IMR-90 (cell line): ENCODE measurements around the gene RABEP2. TPM values are rescaled to one million over a fixed set of nuclear protein-coding genes. Genes with fewer than 3 reads are reported as not detected.

Experiments used
- ATAC-seq: fragments of 200-7000 bp; cut with Tn5 transposase; 2 replicates; pipeline ENCODE4 v1.9.1; 2020; ENCODE audit warnings: low read depth, mild to moderate bottlenecking, moderate library complexity
- BruUV-seq: library from RNA; stranded (reverse); fragments of 400-500 nt; replicated peaks from 2 replicates; lab custom pipeline; 2021; lab: Mats Ljungman, UMichigan
- CTCF ChIA-PET: fragments of 300-600 bp; formaldehyde crosslinking; extraction: SDS; loops from one replicate; lab custom pipeline; 2021; ENCODE audit warnings: antibody characterized with exemption; lab: Yijun Ruan, JAX
- POLR2A ChIA-PET: fragments of 300-600 bp; sonication (Branson Sonifier 250); formaldehyde crosslinking; loops from one replicate; lab custom pipeline; 2022; ENCODE audit warnings: antibody characterized with exemption; ENCODE audit not compliant: unreplicated experiment; lab: Charles Lee
- DNase-seq: peaks from one replicate; pipeline ENCODE4 v3.0.0; 2013
- H2AFZ ChIP-seq: replicated peaks from 2 replicates; pipeline ENCODE3; 2013; ENCODE audit warnings: low read length, mild to moderate bottlenecking; ENCODE audit not compliant: poor library complexity
- H2AK5ac ChIP-seq: 2 replicates; pipeline ENCODE4 v1.6.1; 2013; ENCODE audit warnings: low read depth, low read length, inconsistent platforms
- H2AK9ac ChIP-seq: replicated peaks from 2 replicates; pipeline ENCODE3; 2013; ENCODE audit warnings: mild to moderate bottlenecking, low read depth, low read length, moderate library complexity; ENCODE audit not compliant: poor library complexity
- H2BK120ac ChIP-seq: 2 replicates; pipeline ENCODE4 v1.6.1; 2013; ENCODE audit warnings: low read depth, low read length, inconsistent platforms
- H2BK15ac ChIP-seq: 3 replicates; pipeline ENCODE4 v1.6.1; 2013; ENCODE audit warnings: low read depth, low read length, inconsistent platforms
- H2BK20ac ChIP-seq: 2 replicates; pipeline ENCODE4 v1.6.1; 2013; ENCODE audit warnings: low read depth, mild to moderate bottlenecking, inconsistent platforms, low read length, moderate library complexity
- H2BK5ac ChIP-seq: 2 replicates; pipeline ENCODE4 v1.6.1; 2013; ENCODE audit warnings: mild to moderate bottlenecking, low read depth, low read length, inconsistent platforms; ENCODE audit not compliant: poor library complexity, severe bottlenecking
- H3K14ac ChIP-seq: replicated peaks from 2 replicates; pipeline ENCODE4 v1.6.1; 2013; ENCODE audit warnings: low read depth, low read length, inconsistent platforms
- H3K18ac ChIP-seq: 2 replicates; pipeline ENCODE4 v1.6.1; 2013; ENCODE audit warnings: low read depth, low read length, control low read depth
- H3K23ac ChIP-seq: 2 replicates; pipeline ENCODE4 v1.6.1; 2013; ENCODE audit warnings: low read depth, low read length, inconsistent platforms
- H3K27ac ChIP-seq: 2 replicates; pipeline ENCODE4 v1.5.1; 2013; ENCODE audit warnings: mild to moderate bottlenecking, control low read depth, low read length; ENCODE audit not compliant: insufficient read depth
- H3K27me3 ChIP-seq: 2 replicates; pipeline ENCODE4 v1.6.1; 2013; ENCODE audit warnings: low read length; ENCODE audit not compliant: control insufficient read depth, insufficient read depth
- H3K36me3 ChIP-seq: 2 replicates; pipeline ENCODE4 v1.6.1; 2013; ENCODE audit warnings: low read length, mixed read lengths; ENCODE audit not compliant: control insufficient read depth, insufficient read depth
- H3K4ac ChIP-seq: 2 replicates; pipeline ENCODE4 v1.6.1; 2013; ENCODE audit warnings: low read depth, low read length, inconsistent platforms
- H3K4me1 ChIP-seq: 2 replicates; pipeline ENCODE4 v1.6.1; 2013; ENCODE audit warnings: low read length, mixed read lengths; ENCODE audit not compliant: control insufficient read depth, insufficient read depth
- H3K4me2 ChIP-seq: 2 replicates; pipeline ENCODE4 v1.6.1; 2013; ENCODE audit warnings: low read depth, mild to moderate bottlenecking, control low read depth, low read length, moderate library complexity
- H3K4me3 ChIP-seq: 2 replicates; pipeline ENCODE4 v1.5.1; 2013; ENCODE audit warnings: low read depth, mild to moderate bottlenecking, control low read depth, low read length, moderate library complexity; ENCODE audit not compliant: insufficient read depth
- H3K56ac ChIP-seq: 2 replicates; pipeline ENCODE4 v1.6.1; 2013; ENCODE audit warnings: low read length, inconsistent platforms; ENCODE audit not compliant: insufficient read depth; ENCODE audit errors: extremely low read depth
- H3K79me1 ChIP-seq, 2 experiments: 2 replicates each; pipeline ENCODE4 v1.6.1; 2013; ENCODE audit warnings: low read length in 2 of 2, inconsistent platforms in 1 of 2, low read depth in 1 of 2
- H3K9ac ChIP-seq: 2 replicates; pipeline ENCODE4 v1.6.1; 2013; ENCODE audit warnings: low read depth, low read length, control low read depth
- H3K9me1 ChIP-seq: 2 replicates; pipeline ENCODE4 v1.6.1; 2013; ENCODE audit warnings: low read length, inconsistent platforms; ENCODE audit not compliant: insufficient read depth
- H3K9me3 ChIP-seq: 2 replicates; pipeline ENCODE4 v1.6.1; 2013; ENCODE audit warnings: low read length; ENCODE audit not compliant: control insufficient read depth, insufficient read depth
- H4K20me1 ChIP-seq: 2 replicates; pipeline ENCODE4 v1.6.1; 2013; ENCODE audit warnings: low read length, inconsistent platforms; ENCODE audit not compliant: insufficient read depth
- H4K5ac ChIP-seq: 2 replicates; pipeline ENCODE4 v1.6.1; 2013; ENCODE audit warnings: mild to moderate bottlenecking, low read depth, low read length, control low read depth
- H4K8ac ChIP-seq, 2 experiments: 2 replicates each; pipeline ENCODE4 v1.6.1; 2013; ENCODE audit warnings: low read depth in 2 of 2, low read length in 2 of 2, control low read depth in 1 of 2, inconsistent platforms in 1 of 2
- H4K91ac ChIP-seq: 2 replicates; pipeline ENCODE4 v1.6.1; 2013; ENCODE audit warnings: low read depth, low read length, inconsistent platforms; ENCODE audit not compliant: insufficient read depth
- BHLHE40 ChIP-seq: fragments of 150-350 bp; IDR thresholded peaks from 2 replicates; pipeline ENCODE4 v1.6.1; 2016; ENCODE audit warnings: mild to moderate bottlenecking, low read depth, low read length
- CEBPB ChIP-seq: IDR thresholded peaks from 2 replicates; pipeline ENCODE4 v1.6.1; 2012; ENCODE audit warnings: low read depth, low read length, improper control_type of control experiment
- RCOR1 ChIP-seq: IDR thresholded peaks from 2 replicates; pipeline ENCODE4 v1.6.1; 2012; ENCODE audit warnings: mild to moderate bottlenecking, low read length, improper control_type of control experiment; ENCODE audit not compliant: insufficient replicate concordance
- WGBS, 2 experiments: methylation state at CpG; one replicate each; pipeline versions ENCODE4 v1.1.5 to v1.1.7; 2013; ENCODE audit warnings: missing lambda C conversion rate in 2 of 2; ENCODE audit not compliant: insufficient read length in 1 of 2; ENCODE audit errors: extremely low coverage in 2 of 2; 5-methylcytosine and 5-hydroxymethylcytosine counted together
- dilution Hi-C: fragments of 300-500 bp; cut with HindIII; formaldehyde crosslinking; loops from one replicate; pipeline ENCODE4 v1.14.3; 2018; ENCODE audit warnings: low sequenced_read_pairs; ENCODE audit not compliant: unreplicated experiment
- in situ Hi-C: fragments of 300-500 bp; cut with MboI; formaldehyde crosslinking; loops from 3 replicates; pipeline ENCODE4 v1.14.3; 2019; ENCODE audit warnings: low sequenced_read_pairs, inconsistent platforms, mixed read lengths
- intact Hi-C: fragments of 100-400 bp; cut with micrococcal nuclease; formaldehyde crosslinking; loops from 2 replicates; pipeline ENCODE4 v1.10.0; 2022
- polyA plus RNA-seq, 3 experiments: library from polyadenylated mRNA; depleted of rRNA; stranded (reverse); fragments of >200 nt; gene quantifications; 2 replicates each; pipeline ENCODE4 v1.2.3, GENCODE V29; 2012; ENCODE audit warnings: low replicate concordance in 1 of 3
- total RNA-seq: library from RNA; depleted of rRNA; stranded (reverse); fragments of >200 nt; gene quantifications from 2 replicates; pipeline ENCODE4 v1.2.3, GENCODE V29; 2012

The RABEP2 gene
- total and polyA plus RNA-seq, 2 of the 4 experiments (the other 2 are of a cell fraction) = 12.2 to 20.0 TPM

- Histone ChIP-seq H3K4me2 (no peak overlapping the region), H2BK120ac (no peak overlapping the region), H4K8ac (no peak overlapping the region), H3K9me1 (no peaks in the 10 kb centered on the region), H3K23ac (no peak overlapping the region), H3K9me3 (no peaks in the 10 kb centered on the region), H3K4ac (no peak overlapping the region), H2BK5ac (no peak overlapping the region), H3K4me3 (no peak overlapping the region), H3K56ac (no peak overlapping the region), H4K20me1 (no peaks in the 10 kb centered on the region), H2AK5ac (no peak overlapping the region), H2AFZ (no peak overlapping the region), H4K91ac (no peak overlapping the region), H3K18ac (no peak overlapping the region), H3K36me3 (no peaks in the 10 kb centered on the region), H2AK9ac (no peak overlapping the region), H3K9ac (no peak overlapping the region), H2BK15ac (no peak overlapping the region), H3K27me3 (no peaks in the 10 kb centered on the region), H2BK20ac (no peak overlapping the region), H3K27ac (no peak overlapping the region), H3K79me1 (no peaks in the 10 kb centered on the region), H3K14ac (no peak overlapping the region), H4K5ac (no peak overlapping the region), H3K4me1 (no peaks in the 10 kb centered on the region)
- intact Hi-C loops (no loop called here), in situ Hi-C loops (no loop called here), dilution Hi-C loops (no loop called here)
- DNase-seq (no peak), ATAC-seq (0 out of 2 replicates have a peak, but pooled peaks have one; percentile 14)
- TF ChIP-seq CEBPB (no peak), BHLHE40 (no peak), RCOR1 (no peak)
- no TSS peak for BruUV-seq
- CTCF ChIA-PET = no interaction called here
- POLR2A ChIA-PET = no interaction called here
- WGBS, 2 experiments = 50% methylated on average over 1 of the region's 15 CpGs; no CpG with 5 or more reads in 1 of the 2 experiments
Measured at GRCh38 chr16:28898266-28898665, 26.8 kb downstream of the RABEP2 start.
